Measurements from ENCODE around the gene SRGAP2B.
"Not testable (repeated sequence)": the region's sequence is repeated elsewhere in the genome, so short reads cannot be mapped to it uniquely, and the experiment has no call there.

SRGAP2B gene

GRCh38 chr1:144995833-144996410 lies 99.2 kb downstream of the SRGAP2B start:
- DNase-seq (ENCODE audit: low read depth): not testable (repeated sequence)

GRCh38 chr1:144992915-144993314 lies 102.2 kb downstream of the SRGAP2B start:
- DNase-seq (ENCODE audit: low read depth): not testable (repeated sequence)

- DNase-seq (ENCODE audit: low read depth): not testable (repeated sequence)
These were observed 104.5 kb downstream of the SRGAP2B start for GRCh38 chr1:144990611-144991010.

GRCh38 chr1:144987131-144987530 lies 108.0 kb downstream of the SRGAP2B start:
- DNase-seq (ENCODE audit: low read depth): not testable (repeated sequence)

GRCh38 chr1:144986171-144986860 lies 108.8 kb downstream of the SRGAP2B start:
- DNase-seq (ENCODE audit: low read depth): not testable (repeated sequence)

- not testable (repeated sequence) for DNase-seq (ENCODE audit: low read depth)
These were observed 109.5 kb downstream of the SRGAP2B start for GRCh38 chr1:144985550-144986170.

- DNase-seq (ENCODE audit: low read depth): not testable (repeated sequence)
These were observed 112.2 kb downstream of the SRGAP2B start for GRCh38 chr1:144982802-144983525.

- not testable (repeated sequence) for DNase-seq (ENCODE audit: low read depth)
These were observed 114.0 kb downstream of the SRGAP2B start for GRCh38 chr1:144981157-144981556.

- not testable (repeated sequence) for DNase-seq (ENCODE audit: low read depth)
These were observed 115.0 kb downstream of the SRGAP2B start for GRCh38 chr1:144979960-144980595.

GRCh38 chr1:144977856-144978255 lies 117.3 kb downstream of the SRGAP2B start:
- not testable (repeated sequence) for DNase-seq (ENCODE audit: low read depth)

GRCh38 chr1:144971936-144972335 lies 123.2 kb downstream of the SRGAP2B start:
- DNase-seq (ENCODE audit: low read depth): not testable (repeated sequence)

GRCh38 chr1:144966488-144966887 lies 128.6 kb downstream of the SRGAP2B start:
- DNase-seq (ENCODE audit: low read depth): not testable (repeated sequence)

GRCh38 chr1:144964765-144965164 lies 130.4 kb downstream of the SRGAP2B start:
- DNase-seq (ENCODE audit: low read depth): not testable (repeated sequence)

- DNase-seq (ENCODE audit: low read depth): not testable (repeated sequence)
These were observed 130.9 kb downstream of the SRGAP2B start for GRCh38 chr1:144964186-144964585.

- DNase-seq (ENCODE audit: low read depth): not testable (repeated sequence)
These were observed 131.6 kb downstream of the SRGAP2B start for GRCh38 chr1:144963571-144963970.

GRCh38 chr1:144961604-144962583 lies 133.2 kb downstream of the SRGAP2B start:
- not testable (repeated sequence) for DNase-seq (ENCODE audit: low read depth)

- not testable (repeated sequence) for DNase-seq (ENCODE audit: low read depth)
These were observed 134.1 kb downstream of the SRGAP2B start for GRCh38 chr1:144960929-144961488.

GRCh38 chr1:144948390-144948789 lies 146.7 kb downstream of the SRGAP2B start:
- not testable (repeated sequence) for DNase-seq (ENCODE audit: low read depth)

- not testable (repeated sequence) for DNase-seq (ENCODE audit: low read depth)
These were observed 147.6 kb downstream of the SRGAP2B start for GRCh38 chr1:144947495-144947894.

All from activated T-cell treated with anti-CD3 and anti-CD28 coated beads for 48 hours (primary cell).